MM.1S (cell line): ENCODE results near the gene URI1.
"Not testable (repeated sequence)": the region's sequence is repeated elsewhere in the genome, so short reads cannot be mapped to it uniquely, and the experiment has no call there.

Experiments used
- CTCF ChIP-seq: fragments of 300-600 bp; sonication (generic); IDR thresholded peaks from 2 replicates; pipeline ENCODE4 v1.5.1; 2016; ENCODE audit warnings: antibody characterized with exemption, low read length, mixed read lengths
- EZH2 ChIP-seq: fragments of 300-600 bp; sonication (generic); optimal IDR thresholded peaks from 2 replicates; pipeline ENCODE3; 2017; ENCODE audit warnings: low read depth, mild to moderate bottlenecking, antibody characterized with exemption, low read length, mixed read lengths
- EZH2phosphoT487 ChIP-seq: fragments of 300-600 bp; sonication (generic); IDR thresholded peaks from 2 replicates; pipeline ENCODE4 v1.6.1; 2018; ENCODE audit warnings: antibody characterized with exemption, low read length

GRCh38 chr19:30043008-30043407 is 101.0 kb downstream of the URI1 start:
- not testable (repeated sequence) for TF ChIP-seq CTCF, EZH2, EZH2phosphoT487
